ENCODE results near the gene SPINT1.

Gene SPINT1

GRCh38 chr15:40893019-40893670 lies 49.3 kb downstream of the SPINT1 start:
- no peak for DNase-seq (ENCODE audit: low read depth in 2 of 3, low spot score in 2 of 3)

GRCh38 chr15:40893733-40894680 lies 50.2 kb downstream of the SPINT1 start, which contains the start of gene VPS18:
Gene VPS18, plus strand, starts transcription at chr15:40894450. Its CDS starts 319 bp downstream, at chr15:40894769.
- DNase-seq (ENCODE audit: low read depth in 2 of 3, low spot score in 2 of 3): peak; percentile 95 to 100 (median 99)

GRCh38 chr15:40894681-40895448 lies 51.0 kb downstream of the SPINT1 start:
- DNase-seq (ENCODE audit: low read depth in 2 of 3, low spot score in 2 of 3): peak in 2 of 3 experiments; percentile 23 to 35

GRCh38 chr15:40899536-40900207 lies 55.8 kb downstream of the SPINT1 start:
- DNase-seq (ENCODE audit: low read depth in 2 of 3, low spot score in 2 of 3): no peak

- no peak for DNase-seq (ENCODE audit: low read depth in 2 of 3, low spot score in 2 of 3)
Measured at GRCh38 chr15:40900256-40901052, 56.6 kb downstream of the SPINT1 start.

- DNase-seq (ENCODE audit: low read depth in 2 of 3, low spot score in 2 of 3): no peak
Measured at GRCh38 chr15:40901053-40901443, 57.2 kb downstream of the SPINT1 start.

- DNase-seq (ENCODE audit: low read depth in 2 of 3, low spot score in 2 of 3): no peak
Measured at GRCh38 chr15:40902605-40903561, 59.0 kb downstream of the SPINT1 start.

- DNase-seq (ENCODE audit: low read depth in 2 of 3, low spot score in 2 of 3): no peak
Measured at GRCh38 chr15:40904552-40905201, 60.8 kb downstream of the SPINT1 start.

GRCh38 chr15:40906091-40906990 lies 62.5 kb downstream of the SPINT1 start:
- peak; percentile 62 to 74 (median 73) for DNase-seq (ENCODE audit: low read depth in 2 of 3, low spot score in 2 of 3)

- DNase-seq (ENCODE audit: low read depth in 2 of 3, low spot score in 2 of 3): no peak
Measured at GRCh38 chr15:40906991-40907802, 63.3 kb downstream of the SPINT1 start.
